Esophagus squamous epithelium (tissue), 5 donors: ENCODE results near the gene CTTNBP2NL. TPM values are rescaled to one million over a fixed set of nuclear protein-coding genes. Genes with fewer than 3 reads are reported as not detected.
A peak's percentile ranks its signal among the peaks of the same experiment; 100 is the strongest.

ENCODE experiments used
- DNase-seq: peaks from one replicate; lab custom pipeline; 2025; lab: John Stamatoyannopoulos, UW
- H3K27ac ChIP-seq, 4 donors: fragments of 200-600 bp; sonication (generic); one replicate each; pipeline ENCODE4 v1.5.1; 2016 to 2019; ENCODE audit warnings: mild to moderate bottlenecking in 1 of 4
- H3K27me3 ChIP-seq, 4 donors: fragments of 200-600 bp; sonication (generic); 1 replicate in 3 of 4; 2 replicates in 1 of 4; pipeline versions ENCODE4 v1.5.1 to v1.6.0; 2017 to 2021; ENCODE audit warnings: antibody characterized with exemption in 1 of 4
- H3K36me3 ChIP-seq, 3 donors: fragments of 200-600 bp; sonication (generic); one replicate each; pipeline ENCODE4 v1.5.1; 2016 to 2019
- H3K4me1 ChIP-seq, 3 donors: fragments of 200-600 bp; sonication (generic); one replicate each; pipeline ENCODE4 v1.5.1; 2017 to 2019
- H3K4me3 ChIP-seq, 4 donors: fragments of 200-600 bp; sonication (generic); 1 replicate in 3 of 4; 2 replicates in 1 of 4; pipeline ENCODE4 v1.5.1; 2016 to 2019; ENCODE audit warnings: mild to moderate bottlenecking in 2 of 4, moderate library complexity in 1 of 4
- H3K9me3 ChIP-seq, 3 donors: fragments of 200-600 bp; sonication (generic); one replicate each; pipeline ENCODE4 v1.5.1; 2016 to 2019
- CTCF ChIP-seq, 6 experiments: fragments of 450-650 bp in 4 of 6; fragments of 200-600 bp in 2 of 6; sonication (generic) in 2 of 6; IDR thresholded peaks; one replicate each; pipeline ENCODE4 v1.5.1; 2016 to 2019; ENCODE audit warnings: antibody characterized with exemption in 6 of 6, mild to moderate bottlenecking in 4 of 6, moderate library complexity in 4 of 6
- POLR2A ChIP-seq, 4 donors: fragments of 450-650 bp; IDR thresholded peaks; one replicate each; pipeline ENCODE4 v1.6.1; 2017; ENCODE audit warnings: antibody characterized with exemption in 4 of 4, mild to moderate bottlenecking in 4 of 4, moderate library complexity in 3 of 4
- WGBS, 2 donors: methylation state at CpG; one replicate each; pipeline ENCODE4 v1.1.5; 2018; 5-methylcytosine and 5-hydroxymethylcytosine counted together
- intact Hi-C: fragments of 100-400 bp; cut with DNase I; formaldehyde crosslinking; loops from one replicate; pipeline ENCODE4 v1.15.0; 2022
- total RNA-seq, 4 donors: library from RNA; depleted of rRNA; stranded (reverse); fragments of >200 nt; gene quantifications; one replicate each; pipeline ENCODE4 v1.1.0, GENCODE V29; 2016
- donor health status: DM: yes; HTN: yes; CAD: no.

The CTTNBP2NL gene
- total RNA-seq, 4 donors from 2014 or later = 19.6 to 26.3 (median 22.8) TPM

- no peaks in the 10 kb centered on the region for H3K9me3 ChIP-seq
- intact Hi-C loops = loop anchor here (2.0 to 5.0 kb wide), 2 partner anchors 74 to 316 kb away; partner anchors contain the start of gene RHOC
- peak overlapping the region; percentile 83 to 98 (median 95) for H3K27ac ChIP-seq
- H3K4me3 ChIP-seq = peak overlapping the region; percentile 22 to 64 (median 47)
- H3K27me3 ChIP-seq = no peaks in the 10 kb centered on the region
- whole genome bisulfite sequencing, 2 donors = 2% methylated on average over 12 to 13 of the region's 15 CpGs
- no peaks in the 10 kb centered on the region for H3K36me3 ChIP-seq
- peaks cover 27 to 56% (median 29%) of the 10 kb centered on the region in 3 donors for H3K4me1 ChIP-seq
- TF ChIP-seq CTCF (IDR thresholded peaks at IDR 0.05) (peak; percentile 86 to 98 (median 96)), POLR2A (IDR thresholded peaks at IDR 0.05) (peak in 1 of 4 donors; percentile 12)
- DNase-seq = peak; percentile 28
These were observed 5.0 kb upstream of the CTTNBP2NL start for GRCh38 chr1:112390775-112391602.

DNA sequence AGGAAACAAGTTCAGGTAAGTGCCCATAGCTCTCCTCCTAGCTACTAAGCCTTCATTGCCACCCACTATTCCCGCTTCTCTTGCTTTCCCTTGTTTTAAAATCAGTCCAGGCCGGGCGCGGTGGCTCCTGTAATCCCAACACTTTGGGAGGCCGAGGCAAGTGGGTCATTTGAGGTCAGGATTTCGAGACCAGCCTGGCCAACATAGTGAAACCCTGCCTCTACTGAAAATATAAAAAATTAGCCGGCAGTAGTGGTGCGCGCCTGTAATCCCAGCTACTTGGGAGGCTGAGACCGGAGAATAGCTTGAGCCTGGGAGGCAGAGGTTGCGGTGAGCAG is 4.4 kb upstream of the CTTNBP2NL start:
- Histone ChIP-seq H3K9me3 (no peaks in the 10 kb centered on the region), H3K36me3 (no peaks in the 10 kb centered on the region), H3K27me3 (no peaks in the 10 kb centered on the region), H3K4me3 (peak overlapping the region in 3 of 4 donors; percentile 44 to 64 (median 50)), H3K27ac (peak overlapping the region; percentile 83 to 98 (median 95)), H3K4me1 (peaks cover 27 to 56% (median 29%) of the 10 kb centered on the region in 3 donors)
- intact Hi-C loops = loop anchor here (2.0 to 5.0 kb wide), 2 partner anchors 73 to 316 kb away; partner anchors contain the start of gene RHOC
- no peak for DNase-seq
- 87 to 93% methylated on average over 7 to 11 of the region's 11 CpGs for WGBS, 2 donors
- TF ChIP-seq POLR2A (IDR thresholded peaks at IDR 0.05) (no peak), CTCF (IDR thresholded peaks at IDR 0.05) (no peak)

- DNase-seq = no peak
- Histone ChIP-seq H3K9me3 (no peaks in the 10 kb centered on the region), H3K27me3 (no peaks in the 10 kb centered on the region), H3K36me3 (no peaks in the 10 kb centered on the region), H3K27ac (peak overlapping the region; percentile 91 to 98 (median 98)), H3K4me3 (peak overlapping the region in 3 of 4 donors; percentile 22 to 29 (median 26)), H3K4me1 (peaks cover 33 to 76% (median 38%) of the 10 kb centered on the region in 3 donors)
- TF ChIP-seq CTCF (IDR thresholded peaks at IDR 0.05) (no peak), POLR2A (IDR thresholded peaks at IDR 0.05) (no peak)
- WGBS, 2 donors = 26 to 29% methylated on average over 3 of the region's 3 CpGs
- intact Hi-C loops = loop anchor here (5.0 kb wide), 1 partner anchor 314 kb away; the partner anchor contains the start of gene RHOC
These were observed 2.4 kb upstream of the CTTNBP2NL start for GRCh38 chr1:112393631-112393974.

DNA sequence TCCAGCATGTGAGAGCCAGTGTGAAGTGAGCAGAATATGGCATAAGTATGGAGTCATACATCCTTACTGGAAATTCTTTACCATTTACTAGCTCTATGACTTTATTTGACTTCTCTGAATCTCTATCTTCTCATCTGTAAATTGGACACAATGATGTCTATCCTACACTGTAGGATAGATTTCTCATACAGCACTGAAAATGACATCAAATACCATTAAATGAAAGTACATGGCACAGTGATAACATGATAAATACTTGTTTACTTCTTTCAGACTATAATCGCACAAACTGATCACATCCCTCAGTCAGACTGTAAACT is 1.3 kb upstream of the CTTNBP2NL start:
- DNase-seq = no peak
- peaks cover 33 to 85% (median 38%) of the 10 kb centered on the region in 3 donors for H3K4me1 ChIP-seq
- H3K9me3 ChIP-seq = no peaks in the 10 kb centered on the region
- WGBS, 2 donors = 50 to 65% methylated on average over 1 of the region's 1 CpG
- no peak for TF ChIP-seq CTCF (IDR thresholded peaks at IDR 0.05)
- TF ChIP-seq POLR2A (IDR thresholded peaks at IDR 0.05) = no peak
- intact Hi-C loops = loop anchor here (5.0 kb wide), 2 partner anchors 223 to 313 kb away; partner anchors contain the start of genes CAPZA1, RHOC and ST7L
- H3K27ac ChIP-seq = peak overlapping the region; percentile 91 to 98 (median 98)
- H3K4me3 ChIP-seq = peak overlapping the region in 3 of 4 donors; percentile 22 to 43 (median 29)
- H3K36me3 ChIP-seq = no peaks in the 10 kb centered on the region
- H3K27me3 ChIP-seq = no peaks in the 10 kb centered on the region

DNA sequence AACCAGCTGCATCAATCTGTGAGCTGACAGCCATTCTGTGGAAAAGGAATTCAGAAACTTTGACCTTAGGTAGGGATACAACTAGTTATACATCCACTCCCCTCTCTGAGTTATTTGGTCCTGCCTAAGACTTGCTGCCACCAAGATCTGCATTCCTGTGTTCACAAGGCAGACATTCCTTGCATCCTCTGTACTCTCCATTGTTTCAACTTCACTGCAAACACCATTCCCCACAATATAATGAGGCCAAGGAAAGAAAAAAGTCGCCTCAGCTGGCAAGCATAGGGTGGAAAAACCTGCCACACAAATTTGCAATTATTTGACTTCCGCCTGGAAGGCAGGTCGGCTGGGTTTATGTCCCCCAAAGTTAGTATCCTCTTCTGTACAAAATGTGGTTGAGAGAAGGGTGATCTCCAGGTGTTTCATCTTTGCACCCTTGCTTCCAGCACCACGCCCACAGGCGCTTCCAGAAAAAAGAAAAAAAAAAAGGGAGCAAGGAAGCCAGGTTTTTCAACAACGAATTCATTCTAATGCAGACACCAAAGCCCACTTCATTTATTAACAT is 676 bp upstream of the CTTNBP2NL start:
- 9 to 10% methylated on average over 6 of the region's 6 CpGs for WGBS, 2 donors
- Histone ChIP-seq H3K27me3 (no peaks in the 10 kb centered on the region), H3K9me3 (no peaks in the 10 kb centered on the region), H3K4me3 (peak overlapping the region; percentile 69 to 91 (median 89)), H3K4me1 (peaks cover 33 to 90% (median 42%) of the 10 kb centered on the region in 3 donors), H3K36me3 (no peaks in the 10 kb centered on the region), H3K27ac (peak overlapping the region; percentile 91 to 98 (median 98))
- TF ChIP-seq CTCF (IDR thresholded peaks at IDR 0.05) (no peak), POLR2A (IDR thresholded peaks at IDR 0.05) (no peak)
- no peak for DNase-seq
- intact Hi-C loops = loop anchor here (5.0 kb wide), 1 partner anchor 222 kb away; the partner anchor contains the start of genes CAPZA1 and ST7L
